Neuron (in vitro differentiated cells): ENCODE measurements around the gene RNF214.

ENCODE experiments used
- H2AFZ ChIP-seq: one replicate; pipeline ENCODE4 v1.6.1; 2013; ENCODE audit warnings: low read depth, mild to moderate bottlenecking, inconsistent platforms, low read length, moderate library complexity
- H3K27me3 ChIP-seq: one replicate; pipeline ENCODE4 v1.6.1; 2013; ENCODE audit warnings: low read length; ENCODE audit not compliant: insufficient read depth
- H3K36me3 ChIP-seq: one replicate; pipeline ENCODE4 v1.6.1; 2013; ENCODE audit warnings: low read length; ENCODE audit not compliant: insufficient read depth
- H3K4me1 ChIP-seq: one replicate; pipeline ENCODE4 v1.6.1; 2013; ENCODE audit warnings: low read length; ENCODE audit not compliant: insufficient read depth
- H3K4me3 ChIP-seq: 2 replicates; pipeline ENCODE4 v1.5.1; 2013; ENCODE audit warnings: mild to moderate bottlenecking, low read length, moderate library complexity
- H3K9me3 ChIP-seq: one replicate; pipeline ENCODE4 v1.6.1; 2013; ENCODE audit warnings: low read length

The RNF214 gene

GRCh38 chr11:117298195-117298594 is 65.7 kb downstream of the RNF214 start:
- Histone ChIP-seq H3K4me1 (peaks cover 19% of the 10 kb centered on the region), H3K36me3 (peaks cover 19% of the 10 kb centered on the region), H3K9me3 (no peaks in the 10 kb centered on the region), H3K4me3 (no peak overlapping the region), H2AFZ (no peak overlapping the region), H3K27me3 (no peaks in the 10 kb centered on the region)

- no peaks in the 10 kb centered on the region for H3K9me3 ChIP-seq
- peaks cover 19% of the 10 kb centered on the region for H3K4me1 ChIP-seq
- H3K4me3 ChIP-seq: peak overlapping the region; percentile 36
- peak overlapping the region; percentile 49 for H2AFZ ChIP-seq
- no peaks in the 10 kb centered on the region for H3K27me3 ChIP-seq
- peaks cover 14% of the 10 kb centered on the region for H3K36me3 ChIP-seq
Observed at GRCh38 chr11:117299351-117300282, 67.1 kb downstream of the RNF214 start.

DNA sequence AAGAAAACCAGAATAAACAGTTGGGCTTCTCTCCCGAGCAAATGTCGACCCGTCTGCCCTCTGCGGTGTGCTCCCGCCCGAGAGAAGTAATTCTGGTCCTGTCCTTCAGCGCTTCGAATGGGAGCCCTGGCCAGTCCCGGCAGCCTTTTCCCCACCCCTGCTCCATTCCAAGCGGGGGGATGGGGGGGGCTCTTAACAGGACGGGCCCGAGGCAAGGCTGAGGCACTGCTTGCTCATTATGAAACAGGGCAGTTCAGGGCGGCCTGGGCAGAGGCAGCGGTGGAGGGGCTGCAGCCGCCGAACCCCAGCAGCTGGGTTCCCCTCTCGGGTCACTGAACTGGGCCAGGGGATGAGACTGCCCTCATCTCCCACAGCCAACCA is 67.8 kb downstream of the RNF214 start:
- Histone ChIP-seq H3K4me3 (peak overlapping the region; percentile 36), H3K4me1 (peaks cover 19% of the 10 kb centered on the region), H3K9me3 (no peaks in the 10 kb centered on the region), H2AFZ (peak overlapping the region; percentile 49), H3K27me3 (no peaks in the 10 kb centered on the region), H3K36me3 (peaks cover 9% of the 10 kb centered on the region)

- peak overlapping the region; percentile 49 for H2AFZ ChIP-seq
- H3K27me3 ChIP-seq: no peaks in the 10 kb centered on the region
- peaks cover 19% of the 10 kb centered on the region for H3K4me1 ChIP-seq
- no peaks in the 10 kb centered on the region for H3K9me3 ChIP-seq
- no peak overlapping the region for H3K4me3 ChIP-seq
- peaks cover 4% of the 10 kb centered on the region for H3K36me3 ChIP-seq
Observed at GRCh38 chr11:117300773-117301172, 68.3 kb downstream of the RNF214 start.

- no peaks in the 10 kb centered on the region for H3K27me3 ChIP-seq
- H3K36me3 ChIP-seq: no peaks in the 10 kb centered on the region
- H2AFZ ChIP-seq: no peak overlapping the region
- no peak overlapping the region for H3K4me3 ChIP-seq
- peaks cover 19% of the 10 kb centered on the region for H3K4me1 ChIP-seq
- no peaks in the 10 kb centered on the region for H3K9me3 ChIP-seq
Observed at GRCh38 chr11:117302228-117302627, 69.8 kb downstream of the RNF214 start.

DNA sequence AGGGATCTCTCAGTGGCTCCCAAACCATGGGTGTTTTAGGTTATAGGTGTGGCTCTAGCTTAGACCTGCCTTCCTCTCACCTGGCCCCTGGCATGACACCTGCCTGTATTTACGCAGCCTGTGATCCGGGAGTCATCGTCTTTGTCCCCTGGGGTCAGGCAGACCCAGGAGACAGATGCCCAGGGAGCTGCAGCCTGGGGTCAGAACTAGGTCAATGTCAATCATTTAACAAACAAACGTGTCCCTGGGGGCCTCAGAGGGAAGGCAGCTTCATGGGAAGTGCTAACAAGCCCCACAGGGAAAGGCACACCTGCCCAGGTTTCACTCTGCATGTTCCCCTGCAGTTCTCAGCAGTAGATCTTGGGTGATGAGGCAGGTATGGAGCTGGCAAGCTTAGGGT is 70.6 kb downstream of the RNF214 start:
- Histone ChIP-seq H3K4me3 (no peak overlapping the region), H3K4me1 (peaks cover 19% of the 10 kb centered on the region), H3K36me3 (no peaks in the 10 kb centered on the region), H2AFZ (no peak overlapping the region), H3K27me3 (no peaks in the 10 kb centered on the region), H3K9me3 (no peaks in the 10 kb centered on the region)

DNA sequence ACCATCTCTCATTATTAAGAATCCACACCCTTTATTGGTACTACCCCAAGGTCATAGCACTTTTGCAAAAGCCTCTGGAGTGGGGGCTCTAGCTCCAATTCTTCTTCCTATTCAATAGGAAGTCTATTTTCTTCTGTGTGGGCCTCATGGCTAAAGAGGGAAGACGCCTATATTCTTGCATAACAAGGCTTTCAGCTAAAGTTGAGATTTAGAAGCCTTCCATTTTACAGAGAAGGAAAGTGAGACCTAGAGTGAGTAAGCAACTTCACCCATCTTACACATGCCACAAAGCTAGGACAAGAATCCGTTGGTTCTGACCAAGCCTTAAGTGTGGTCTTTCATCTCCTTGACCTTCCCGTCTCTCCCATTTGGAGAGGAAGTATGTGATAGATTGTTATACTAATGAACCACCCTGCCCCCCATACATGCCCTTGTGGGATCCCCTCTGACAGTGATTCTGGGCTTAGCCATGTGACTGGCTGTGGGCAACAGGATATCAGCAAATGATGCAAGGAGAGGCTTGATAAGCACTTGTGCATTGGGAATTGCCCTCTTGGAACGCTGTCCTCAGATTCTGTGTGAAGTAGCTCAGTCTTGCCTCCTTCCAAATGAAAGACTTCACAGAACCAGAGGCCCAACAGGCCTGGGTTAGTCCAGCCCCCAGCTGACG is 71.3 kb downstream of the RNF214 start:
- H3K36me3 ChIP-seq: no peaks in the 10 kb centered on the region
- no peaks in the 10 kb centered on the region for H3K27me3 ChIP-seq
- H3K9me3 ChIP-seq: no peaks in the 10 kb centered on the region
- H3K4me3 ChIP-seq: no peak overlapping the region
- no peak overlapping the region for H2AFZ ChIP-seq
- H3K4me1 ChIP-seq: peaks cover 19% of the 10 kb centered on the region

GRCh38 chr11:117305145-117305544 is 72.7 kb downstream of the RNF214 start:
- Histone ChIP-seq H3K27me3 (no peaks in the 10 kb centered on the region), H3K4me3 (no peak overlapping the region), H3K36me3 (no peaks in the 10 kb centered on the region), H3K9me3 (no peaks in the 10 kb centered on the region), H3K4me1 (peaks cover 8% of the 10 kb centered on the region), H2AFZ (no peak overlapping the region)

DNA sequence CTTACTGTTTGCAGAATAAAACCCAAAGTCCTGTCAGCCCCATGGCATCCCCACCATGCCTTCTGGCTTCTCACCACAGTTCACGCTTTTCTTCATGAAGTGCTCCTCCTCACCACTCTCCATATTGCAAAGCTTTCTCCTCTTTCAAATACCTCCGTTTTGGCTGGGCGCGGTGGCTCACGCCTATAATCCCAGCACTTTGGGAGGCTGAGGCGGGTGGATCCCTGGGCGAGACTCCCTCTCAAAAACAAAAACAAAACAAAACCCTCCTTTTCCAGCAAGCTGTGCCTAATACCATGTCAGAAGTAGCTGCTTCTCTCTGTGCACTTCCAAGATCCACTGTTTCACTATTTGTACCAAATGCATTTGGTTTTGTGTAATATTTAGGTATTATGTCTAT is 76.8 kb downstream of the RNF214 start:
- Histone ChIP-seq H3K9me3 (no peaks in the 10 kb centered on the region), H3K36me3 (no peaks in the 10 kb centered on the region), H3K4me3 (no peak overlapping the region), H3K27me3 (no peaks in the 10 kb centered on the region), H3K4me1 (peaks cover 1% of the 10 kb centered on the region), H2AFZ (no peak overlapping the region)

DNA sequence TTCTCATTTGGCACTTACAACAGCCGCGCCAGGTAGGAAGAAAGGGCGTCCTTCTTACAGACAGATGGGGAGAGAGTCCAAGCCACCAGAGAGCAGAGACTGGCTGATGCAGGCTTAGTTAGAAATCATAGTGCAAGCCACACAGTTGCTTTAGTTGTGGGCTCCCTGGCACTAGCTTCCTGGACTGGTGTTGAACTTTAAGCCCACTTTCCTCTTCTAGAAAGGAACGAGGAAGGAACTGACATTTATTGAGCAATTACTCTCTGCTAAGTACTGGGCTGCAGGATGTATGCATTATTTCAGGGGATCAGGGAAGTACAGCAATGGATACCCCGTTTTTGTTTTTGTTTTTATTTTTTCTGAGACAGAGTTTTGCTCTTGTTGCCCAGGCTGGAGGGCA is 80.6 kb downstream of the RNF214 start:
- Histone ChIP-seq H2AFZ (no peak overlapping the region), H3K9me3 (no peaks in the 10 kb centered on the region), H3K27me3 (no peaks in the 10 kb centered on the region), H3K4me1 (peaks cover 19% of the 10 kb centered on the region), H3K4me3 (no peak overlapping the region), H3K36me3 (no peaks in the 10 kb centered on the region)

- H3K27me3 ChIP-seq: no peaks in the 10 kb centered on the region
- H3K9me3 ChIP-seq: no peaks in the 10 kb centered on the region
- no peaks in the 10 kb centered on the region for H3K36me3 ChIP-seq
- H2AFZ ChIP-seq: no peak overlapping the region
- H3K4me3 ChIP-seq: no peak overlapping the region
- peaks cover 19% of the 10 kb centered on the region for H3K4me1 ChIP-seq
Observed at GRCh38 chr11:117313828-117314768, 81.6 kb downstream of the RNF214 start.

- Histone ChIP-seq H3K4me1 (peaks cover 19% of the 10 kb centered on the region), H3K36me3 (no peaks in the 10 kb centered on the region), H2AFZ (no peak overlapping the region), H3K9me3 (no peaks in the 10 kb centered on the region), H3K4me3 (peak overlapping the region; percentile 50), H3K27me3 (no peaks in the 10 kb centered on the region)
Observed at GRCh38 chr11:117314840-117315239, 82.4 kb downstream of the RNF214 start.
